ENCODE results near the gene PRM3.

Gene PRM3

GRCh38 chr16:11258553-11259492, 14.6 kb downstream of the PRM3 start:
- DNase-seq, result no peak

GRCh38 chr16:11257131-11257938, 16.1 kb downstream of the PRM3 start:
- peak; percentile 56 to 73 for DNase-seq

- peak; percentile 30 to 31 for DNase-seq
Measured at GRCh38 chr16:11256661-11257130, 16.7 kb downstream of the PRM3 start.

- peak; percentile 74 to 84 for DNase-seq
Measured at GRCh38 chr16:11255737-11256660, 17.4 kb downstream of the PRM3 start, which contains the start of gene SOCS1. Gene SOCS1, minus strand, starts transcription at chr16:11256204. Its CDS starts 726 bp downstream, at chr16:11255478.

- DNase-seq, result peak in 1 of 2 experiments; percentile 30
Measured at GRCh38 chr16:11254913-11255736, 18.3 kb downstream of the PRM3 start.

- DNase-seq, result no peak
Measured at GRCh38 chr16:11253995-11254912, 19.2 kb downstream of the PRM3 start.

- no peak for DNase-seq
Measured at GRCh38 chr16:11253009-11253994, 20.1 kb downstream of the PRM3 start.

- no peak for DNase-seq
Measured at GRCh38 chr16:11252482-11252931, 20.9 kb downstream of the PRM3 start.

GRCh38 chr16:11251525-11252481, 21.6 kb downstream of the PRM3 start:
- no peak for DNase-seq

- no peak for DNase-seq
Measured at GRCh38 chr16:11250786-11251524, 22.5 kb downstream of the PRM3 start.

- DNase-seq, result no peak
Measured at GRCh38 chr16:11250091-11250785, 23.2 kb downstream of the PRM3 start.

GRCh38 chr16:11249233-11250061, 24.0 kb downstream of the PRM3 start:
- DNase-seq, result no peak

GRCh38 chr16:11248133-11248532, 25.3 kb downstream of the PRM3 start:
- DNase-seq, result no peak

GRCh38 chr16:11245988-11246387, 27.4 kb downstream of the PRM3 start:
- no peak for DNase-seq

- DNase-seq, result no peak
Measured at GRCh38 chr16:11245222-11245737, 28.1 kb downstream of the PRM3 start.
